GM12801 (cell line): ENCODE measurements around the gene IGF2BP3.

ENCODE experiments used
- CTCF ChIP-seq: IDR thresholded peaks from one replicate; pipeline ENCODE4 v1.5.1; 2011; ENCODE audit warnings: control low read depth; ENCODE audit not compliant: insufficient read length; ENCODE audit errors: extremely low read depth

The IGF2BP3 gene

GRCh38 chr7:23369100-23369499 is 101.2 kb downstream of the IGF2BP3 start:
- TF ChIP-seq CTCF, result no peak

GRCh38 chr7:23358152-23358674 is 112.1 kb downstream of the IGF2BP3 start:
- no peak for TF ChIP-seq CTCF

- TF ChIP-seq CTCF, result no peak
Observed at GRCh38 chr7:23357190-23358093, 112.8 kb downstream of the IGF2BP3 start.

- TF ChIP-seq CTCF, result no peak
Observed at GRCh38 chr7:23356726-23357125, 113.6 kb downstream of the IGF2BP3 start.

- no peak for TF ChIP-seq CTCF
Observed at GRCh38 chr7:23356168-23356567, 114.1 kb downstream of the IGF2BP3 start.

GRCh38 chr7:23353172-23353571 is 117.1 kb downstream of the IGF2BP3 start:
- TF ChIP-seq CTCF, result no peak

GRCh38 chr7:23350466-23350865 is 119.8 kb downstream of the IGF2BP3 start:
- TF ChIP-seq CTCF, result no peak
